OCI-LY7 (cell line): Measurements from ENCODE around the gene P4HA3. TPM values are rescaled to one million over a fixed set of nuclear protein-coding genes. Genes with fewer than 3 reads are reported as not detected.

ENCODE experiments used
- BruUV-seq: library from RNA; stranded (reverse); fragments of 400-500 nt; replicated peaks from 2 replicates; lab custom pipeline; 2021; lab: Mats Ljungman, UMichigan
- CTCF ChIA-PET: fragments of 300-600 bp; sonication (Branson Sonifier 250); formaldehyde crosslinking; loops from one replicate; lab custom pipeline; 2022; ENCODE audit warnings: antibody characterized with exemption; ENCODE audit not compliant: unreplicated experiment; lab: Charles Lee
- POLR2A ChIA-PET: fragments of 300-600 bp; sonication (Branson Sonifier 250); formaldehyde crosslinking; loops from one replicate; lab custom pipeline; 2022; ENCODE audit warnings: antibody characterized with exemption; lab: Charles Lee
- DNase-seq: peaks from one replicate; pipeline ENCODE4 v3.0.0-alpha.2; 2015; ENCODE audit warnings: low spot score
- H2AFZ ChIP-seq: fragments of 200-600 bp; sonication (generic), shearing (Covaris generic); 2 replicates; pipeline ENCODE4 v1.6.1; 2014; ENCODE audit warnings: mild to moderate bottlenecking, antibody characterized with exemption, low read length, moderate library complexity
- H3K27ac ChIP-seq: fragments of 200-600 bp; sonication (generic); 2 replicates; pipeline ENCODE4 v1.5.1; 2014; ENCODE audit warnings: mixed run types, low read depth, mild to moderate bottlenecking, moderate library complexity, low read length, inconsistent platforms; ENCODE audit not compliant: poor library complexity, severe bottlenecking
- H3K36me3 ChIP-seq: fragments of 200-600 bp; sonication (generic); 2 replicates; pipeline ENCODE4 v1.6.1; 2014; ENCODE audit warnings: mild to moderate bottlenecking, antibody characterized with exemption, low read length, moderate library complexity, mixed read lengths; ENCODE audit not compliant: insufficient read depth
- H3K4me1 ChIP-seq: fragments of 200-600 bp; sonication (generic); 2 replicates; pipeline ENCODE4 v1.5.1; 2014; ENCODE audit warnings: mild to moderate bottlenecking, low read length; ENCODE audit not compliant: insufficient read depth, poor library complexity, severe bottlenecking
- H3K4me2 ChIP-seq: fragments of 200-600 bp; sonication (generic); 2 replicates; pipeline ENCODE4 v1.6.1; 2014; ENCODE audit warnings: mild to moderate bottlenecking, low read length
- H3K4me3 ChIP-seq: fragments of 200-600 bp; sonication (generic); 2 replicates; pipeline ENCODE4 v1.5.1; 2014; ENCODE audit warnings: mild to moderate bottlenecking, low read depth, low read length; ENCODE audit not compliant: poor library complexity, severe bottlenecking
- H3K79me2 ChIP-seq: fragments of 200-600 bp; sonication (generic); 2 replicates; pipeline ENCODE4 v1.6.1; 2016; ENCODE audit warnings: low read depth, mild to moderate bottlenecking, low read length, moderate library complexity, mixed read lengths; ENCODE audit not compliant: insufficient read depth
- H3K9me2 ChIP-seq: fragments of 200-600 bp; sonication (generic); 2 replicates; pipeline ENCODE4 v1.6.1; 2016; ENCODE audit warnings: mild to moderate bottlenecking, low read length, mixed read lengths; ENCODE audit not compliant: insufficient read depth
- H3K9me3 ChIP-seq: fragments of 200-600 bp; sonication (generic); 2 replicates; pipeline ENCODE4 v1.6.1; 2014; ENCODE audit warnings: mild to moderate bottlenecking, mixed run types, low read length, mixed read lengths
- H4K20me1 ChIP-seq: fragments of 200-600 bp; sonication (generic); 2 replicates; pipeline ENCODE4 v1.6.1; 2014; ENCODE audit warnings: mild to moderate bottlenecking, antibody characterized with exemption, low read length, moderate library complexity, mixed read lengths; ENCODE audit not compliant: insufficient read depth
- CTCF ChIP-seq: fragments of 200-600 bp; sonication (generic); conservative IDR thresholded peaks from 2 replicates; pipeline ENCODE4 v1.5.1; 2014; ENCODE audit warnings: mild to moderate bottlenecking, antibody characterized with exemption, low read length, moderate library complexity, mixed read lengths
- EZH2phosphoT487 ChIP-seq: fragments of 200-600 bp; sonication (generic); IDR thresholded peaks from 2 replicates; pipeline ENCODE4 v1.6.1; 2018; ENCODE audit warnings: low read depth, borderline replicate concordance, mild to moderate bottlenecking, mixed run types, antibody characterized with exemption, low read length, moderate library complexity, mixed read lengths
- intact Hi-C: fragments of 100-400 bp; cut with micrococcal nuclease; formaldehyde crosslinking; loops from one replicate; pipeline ENCODE4 v1.10.0; 2022; ENCODE audit not compliant: unreplicated experiment
- total RNA-seq, 2 experiments: library from RNA; depleted of rRNA in 1 of 2; stranded (reverse); fragments of >200 nt in 1 of 2; shearing (Covaris generic) in 1 of 2; gene quantifications; 2 replicates each; pipeline ENCODE4 v1.2.3, GENCODE V29; 2014 to 2022

Gene P4HA3
- total RNA-seq, 2 experiments from 2014 or later = not detected

DNA sequence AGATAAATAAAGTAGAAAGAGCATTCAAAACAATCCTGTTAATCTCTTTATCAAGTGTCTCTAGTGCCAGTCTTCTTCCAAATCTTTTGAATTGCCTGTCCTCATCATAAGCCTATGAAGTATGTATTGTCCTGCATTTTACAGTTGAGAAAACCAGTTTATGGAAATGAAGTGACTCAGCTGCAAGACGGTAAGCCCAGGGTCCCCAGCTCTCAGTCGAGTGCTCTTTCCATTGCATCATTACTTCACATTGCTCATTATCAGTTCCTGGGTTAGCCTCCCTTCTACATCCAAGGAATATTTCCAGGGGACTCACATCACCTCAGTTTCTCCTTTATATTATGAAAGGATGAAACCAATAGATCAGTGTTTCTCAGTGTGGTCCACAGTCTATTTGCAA lies 9.1 kb upstream of the P4HA3 start:
- intact Hi-C loops = loop anchor here (5.0 kb wide), 1 partner anchor 358 kb away; no protein-coding TSS in a partner anchor
- Histone ChIP-seq H3K9me3 (peaks cover 13% of the 10 kb centered on the region), H3K4me3 (no peak overlapping the region), H3K4me2 (no peak overlapping the region), H3K4me1 (no peaks in the 10 kb centered on the region), H4K20me1 (no peaks in the 10 kb centered on the region), H3K79me2 (no peaks in the 10 kb centered on the region), H3K27ac (no peak overlapping the region), H2AFZ (no peak overlapping the region), H3K36me3 (no peaks in the 10 kb centered on the region), H3K9me2 (no peaks in the 10 kb centered on the region)
- BruUV-seq = no TSS peak
- no peak for DNase-seq
- CTCF ChIA-PET = no interaction called here
- POLR2A ChIA-PET = no interaction called here
- no peak for TF ChIP-seq EZH2phosphoT487

DNA sequence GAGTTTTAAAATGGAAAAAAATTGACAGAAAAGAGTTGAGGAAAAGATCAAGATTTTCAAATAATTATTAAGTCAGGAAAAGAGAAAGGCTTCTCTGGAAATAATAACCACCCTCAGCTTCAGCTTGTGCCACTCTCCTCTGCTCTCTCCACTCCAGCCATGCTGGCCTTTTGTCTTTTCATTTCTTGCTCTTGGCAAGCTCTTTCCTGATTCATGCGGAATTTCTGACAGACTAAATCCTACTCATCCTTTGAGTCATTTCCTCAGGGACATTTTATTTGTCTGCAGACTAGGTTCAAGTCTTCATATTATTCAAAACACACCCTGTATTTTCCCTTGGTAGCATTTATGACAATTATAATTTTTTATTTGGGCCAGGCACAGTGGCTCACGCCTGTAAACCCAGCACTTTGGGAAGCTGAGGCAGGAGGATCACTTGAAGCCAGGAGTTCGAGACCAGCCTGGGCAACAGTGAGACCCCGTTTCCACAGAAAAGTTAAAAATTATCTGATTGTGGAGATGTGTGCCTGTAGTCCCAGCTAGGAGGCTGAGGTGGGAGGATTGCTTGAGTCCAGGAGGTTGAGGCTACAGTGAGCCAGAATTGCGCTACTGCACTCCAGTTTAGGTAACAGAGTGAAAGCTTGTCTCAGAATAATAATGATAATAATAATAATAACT lies 7.8 kb upstream of the P4HA3 start:
- TF ChIP-seq CTCF (no peak), EZH2phosphoT487 (no peak)
- ChIA-PET CTCF (no interaction called here), POLR2A (no interaction called here)
- no TSS peak for BruUV-seq
- intact Hi-C loops = no loop called here
- H4K20me1 ChIP-seq = no peaks in the 10 kb centered on the region
- no peak overlapping the region for H2AFZ ChIP-seq
- no peaks in the 10 kb centered on the region for H3K9me2 ChIP-seq
- H3K79me2 ChIP-seq = no peaks in the 10 kb centered on the region
- no peaks in the 10 kb centered on the region for H3K36me3 ChIP-seq
- H3K4me1 ChIP-seq = no peaks in the 10 kb centered on the region
- H3K27ac ChIP-seq = no peak overlapping the region
- H3K9me3 ChIP-seq = peaks cover 13% of the 10 kb centered on the region
- DNase-seq = no peak
- no peak overlapping the region for H3K4me3 ChIP-seq
- H3K4me2 ChIP-seq = no peak overlapping the region

GRCh38 chr11:74318241-74318932 lies 6.9 kb upstream of the P4HA3 start:
- no peak for TF ChIP-seq CTCF
- TF ChIP-seq EZH2phosphoT487 = no peak
- Histone ChIP-seq H3K9me2 (no peaks in the 10 kb centered on the region), H3K9me3 (peaks cover 13% of the 10 kb centered on the region), H3K27ac (no peak overlapping the region), H2AFZ (no peak overlapping the region), H3K4me3 (no peak overlapping the region), H3K4me1 (no peaks in the 10 kb centered on the region), H3K79me2 (no peaks in the 10 kb centered on the region), H3K4me2 (no peak overlapping the region), H3K36me3 (no peaks in the 10 kb centered on the region), H4K20me1 (no peaks in the 10 kb centered on the region)
- ChIA-PET POLR2A (no interaction called here), CTCF (no interaction called here)
- BruUV-seq = no TSS peak
- intact Hi-C loops = no loop called here
- DNase-seq = no peak
